ENCODE data around the gene MT1A.
A peak's percentile ranks its signal among the peaks of the same experiment; 100 is the strongest.
"Not testable (repeated sequence)": the region's sequence is repeated elsewhere in the genome, so short reads cannot be mapped to it uniquely, and the experiment has no call there.

The MT1A gene

GRCh38 chr16:56658327-56658875, 19.9 kb downstream of the MT1A start:
- DNase-seq, result no peak

- DNase-seq, result no peak
Measured at GRCh38 chr16:56662357-56663354, 24.2 kb downstream of the MT1A start.

GRCh38 chr16:56664506-56664905, 26.0 kb downstream of the MT1A start:
- DNase-seq, result no peak

GRCh38 chr16:56665286-56666261, 27.1 kb downstream of the MT1A start:
- DNase-seq, result not testable (repeated sequence)

GRCh38 chr16:56667581-56668571, 29.4 kb downstream of the MT1A start, which contains the start of gene MT1G:
MT1G (minus strand) TSS chr16:56668065; CDS start chr16:56667993, 72 bp downstream.
- no peak for DNase-seq

GRCh38 chr16:56669005-56669839, 30.8 kb downstream of the MT1A start, which contains the start of gene MT1H:
MT1H (plus strand) TSS chr16:56669814; CDS start chr16:56669885, 71 bp downstream.
- no peak for DNase-seq

- no peak for DNase-seq
Measured at GRCh38 chr16:56669840-56670619, 31.6 kb downstream of the MT1A start.

GRCh38 chr16:56670620-56670934, 32.1 kb downstream of the MT1A start:
- DNase-seq, result no peak

- not testable (repeated sequence) for DNase-seq
Measured at GRCh38 chr16:56671691-56672090, 33.2 kb downstream of the MT1A start.

GRCh38 chr16:56672171-56672570, 33.7 kb downstream of the MT1A start:
- not testable (repeated sequence) for DNase-seq

- no peak for DNase-seq
Measured at GRCh38 chr16:56672761-56673536, 34.5 kb downstream of the MT1A start.

GRCh38 chr16:56673921-56674320, 35.5 kb downstream of the MT1A start:
- DNase-seq, result no peak

- not testable (repeated sequence) for DNase-seq
Measured at GRCh38 chr16:56674570-56674969, 36.1 kb downstream of the MT1A start.

GRCh38 chr16:56675685-56676210, 37.3 kb downstream of the MT1A start:
- DNase-seq, result peak; percentile 28

- DNase-seq, result no peak
Measured at GRCh38 chr16:56677474-56677873, 39.0 kb downstream of the MT1A start.

GRCh38 chr16:56679078-56679730, 40.7 kb downstream of the MT1A start:
- no peak for DNase-seq

- DNase-seq, result no peak
Measured at GRCh38 chr16:56679818-56680217, 41.4 kb downstream of the MT1A start.
